H1 (cell line): ENCODE results near the gene BNC2. TPM values are rescaled to one million over a fixed set of nuclear protein-coding genes. Genes with fewer than 3 reads are reported as not detected.

ENCODE experiments used
- CTCF ChIA-PET: fragments of 300-600 bp; sonication (Branson Sonifier 250); formaldehyde crosslinking; loops from one replicate; lab custom pipeline; 2021; ENCODE audit not compliant: partially characterized antibody; lab: Charles Lee
- POLR2A ChIA-PET: fragments of 300-600 bp; sonication (Branson Sonifier 250); formaldehyde crosslinking; loops from one replicate; lab custom pipeline; 2021; ENCODE audit warnings: inconsistent platforms; ENCODE audit not compliant: partially characterized antibody; lab: Charles Lee
- DNase-seq, 2 experiments: peaks; one replicate each; pipeline versions ENCODE4 v3.0.0 to v3.0.0-alpha.2; 2010 to 2022; ENCODE audit warnings: low spot score in 2 of 2, low read depth in 1 of 2, mixed read lengths in 1 of 2
- FAIRE-seq: peaks from 2 replicates; lab custom pipeline; 2011; peaks lifted over from hg19 to GRCh38; lab: Jason Lieb, UNC
- H2AFZ ChIP-seq: 2 replicates; pipeline ENCODE4 v1.8.1; 2012; ENCODE audit warnings: low read length, inconsistent platforms
- H2AK5ac ChIP-seq: 2 replicates; pipeline ENCODE4 v1.6.1; 2013; ENCODE audit warnings: low read depth, low read length
- H2BK120ac ChIP-seq: replicated peaks from 2 replicates; pipeline ENCODE3; 2013; ENCODE audit warnings: low read depth, low read length, inconsistent platforms
- H2BK12ac ChIP-seq: 2 replicates; pipeline ENCODE4 v1.6.1; 2013; ENCODE audit warnings: low read depth, low read length
- H2BK15ac ChIP-seq: 2 replicates; pipeline ENCODE4 v1.6.1; 2013; ENCODE audit warnings: low read length
- H2BK20ac ChIP-seq: 2 replicates; pipeline ENCODE4 v1.6.1; 2013; ENCODE audit warnings: low read length
- H2BK5ac ChIP-seq: 2 replicates; pipeline ENCODE4 v1.6.1; 2013; ENCODE audit warnings: low read depth, low read length
- H3K14ac ChIP-seq: 2 replicates; pipeline ENCODE4 v1.6.1; 2013; ENCODE audit warnings: inconsistent platforms; ENCODE audit not compliant: insufficient read length
- H3K18ac ChIP-seq: 2 replicates; pipeline ENCODE4 v1.6.1; 2013; ENCODE audit warnings: low read length; ENCODE audit errors: extremely low read depth
- H3K23ac ChIP-seq: 2 replicates; pipeline ENCODE4 v1.6.1; 2013; ENCODE audit warnings: inconsistent platforms; ENCODE audit not compliant: insufficient read length
- H3K23me2 ChIP-seq: 2 replicates; pipeline ENCODE4 v1.6.1; 2013; ENCODE audit warnings: low read depth, low read length
- H3K27ac ChIP-seq: 2 replicates; pipeline ENCODE4 v1.6.1; 2011; ENCODE audit warnings: low read depth, low read length, inconsistent platforms
- H3K27me3 ChIP-seq, 4 experiments: replicated peaks in 1 of 4; 1 replicate in 1 of 4; 2 replicates in 3 of 4; pipeline versions ENCODE4 v1.6.1 to v1.8.1; 2011 to 2013; ENCODE audit warnings: low read length in 3 of 4, mild to moderate bottlenecking in 3 of 4, inconsistent platforms in 2 of 4, mixed read lengths in 2 of 4, moderate library complexity in 1 of 4; ENCODE audit not compliant: control insufficient read depth in 3 of 4, insufficient read depth in 3 of 4; ENCODE audit errors: extremely low read depth in 1 of 4
- H3K36me3 ChIP-seq, 4 experiments: 2 replicates each; pipeline versions ENCODE4 v1.6.1 to v1.8.1; 2011 to 2013; ENCODE audit warnings: mild to moderate bottlenecking in 4 of 4, low read length in 3 of 4, moderate library complexity in 2 of 4, control low read depth in 1 of 4, inconsistent platforms in 1 of 4; ENCODE audit not compliant: insufficient read depth in 4 of 4, control insufficient read depth in 2 of 4
- H3K4ac ChIP-seq: replicated peaks from 2 replicates; pipeline ENCODE3; 2013; ENCODE audit warnings: low read length, low read depth, mixed read lengths, inconsistent platforms; ENCODE audit not compliant: insufficient read length
- H3K4me1 ChIP-seq, 4 experiments: replicated peaks in 1 of 4; 1 replicate in 1 of 4; 2 replicates in 3 of 4; pipeline versions ENCODE4 v1.6.1 to v1.8.1; 2011 to 2013; ENCODE audit warnings: low read length in 3 of 4, inconsistent platforms in 2 of 4, mixed read lengths in 1 of 4; ENCODE audit not compliant: insufficient read depth in 4 of 4, control insufficient read depth in 3 of 4
- H3K4me2 ChIP-seq, 2 experiments: 2 replicates each; pipeline versions ENCODE4 v1.6.1 to v1.8.1; 2011 to 2013; ENCODE audit warnings: low read depth in 2 of 2, low read length in 2 of 2, control low read depth in 1 of 2, inconsistent platforms in 1 of 2, mild to moderate bottlenecking in 1 of 2; ENCODE audit not compliant: insufficient read depth in 1 of 2
- H3K4me3 ChIP-seq, 4 experiments: fragments of 200-600, 300-600 bp in 1 of 4; sonication (generic), shearing (Covaris generic), sonication (Bioruptor Twin) in 1 of 4; 2 replicates each; pipeline versions ENCODE4 v1.5.1 to v1.8.1; 2011 to 2016; ENCODE audit warnings: low read length in 4 of 4, low read depth in 3 of 4, control low read depth in 2 of 4, inconsistent platforms in 2 of 4, mild to moderate bottlenecking in 2 of 4, mixed read lengths in 1 of 4, moderate library complexity in 1 of 4; ENCODE audit not compliant: insufficient read depth in 2 of 4; ENCODE audit errors: extremely low read depth in 1 of 4
- H3K56ac ChIP-seq: replicated peaks from 2 replicates; pipeline ENCODE3; 2013; ENCODE audit warnings: low read depth, mild to moderate bottlenecking, mixed read lengths, low read length, inconsistent platforms; ENCODE audit not compliant: insufficient read length
- H3K79me1 ChIP-seq: 2 replicates; pipeline ENCODE4 v1.6.1; 2013; ENCODE audit warnings: low read depth, low read length, control low read depth
- H3K79me2 ChIP-seq, 2 experiments: 2 replicates each; pipeline versions ENCODE4 v1.6.1 to v1.8.1; 2012 to 2013; ENCODE audit warnings: low read length in 2 of 2, mild to moderate bottlenecking in 2 of 2, inconsistent platforms in 1 of 2; ENCODE audit not compliant: insufficient read depth in 2 of 2, control insufficient read depth in 1 of 2
- H3K9ac ChIP-seq, 4 experiments: replicated peaks in 1 of 4; 1 replicate in 1 of 4; 2 replicates in 3 of 4; pipeline versions ENCODE4 v1.6.1 to v1.8.1; 2011 to 2013; ENCODE audit warnings: low read depth in 3 of 4, low read length in 3 of 4, control low read depth in 2 of 4, mild to moderate bottlenecking in 2 of 4, moderate library complexity in 2 of 4, inconsistent platforms in 1 of 4; ENCODE audit errors: extremely low read depth in 1 of 4
- H3K9me3 ChIP-seq, 2 experiments: 2 replicates each; pipeline versions ENCODE4 v1.6.1 to v1.8.1; 2012 to 2013; ENCODE audit warnings: mild to moderate bottlenecking in 2 of 2, moderate library complexity in 2 of 2, control low read depth in 1 of 2, inconsistent platforms in 1 of 2, low read depth in 1 of 2, low read length in 1 of 2, mixed read lengths in 1 of 2; ENCODE audit not compliant: insufficient read depth in 2 of 2
- H4K20me1 ChIP-seq, 2 experiments: replicated peaks in 1 of 2; 2 replicates each; pipeline versions ENCODE3 to v1.8.1; 2011 to 2013; ENCODE audit warnings: inconsistent platforms in 2 of 2, low read length in 2 of 2, mild to moderate bottlenecking in 1 of 2; ENCODE audit not compliant: insufficient read depth in 2 of 2, control insufficient read depth in 1 of 2
- H4K5ac ChIP-seq: 2 replicates; pipeline ENCODE4 v1.6.1; 2013; ENCODE audit warnings: low read length, low read depth, mixed read lengths, inconsistent platforms; ENCODE audit not compliant: insufficient read length
- H4K8ac ChIP-seq: 2 replicates; pipeline ENCODE4 v1.8.0; 2013; ENCODE audit warnings: mild to moderate bottlenecking, moderate library complexity, low read length, inconsistent platforms; ENCODE audit not compliant: insufficient read depth; ENCODE audit errors: extremely low read depth
- H4K91ac ChIP-seq: replicated peaks from 2 replicates; pipeline ENCODE3; 2013; ENCODE audit warnings: low read length, mixed read lengths, inconsistent platforms; ENCODE audit not compliant: insufficient read length
- HDAC2 ChIP-seq, 2 experiments: fragments of 300-600 bp in 1 of 2; sonication (generic) in 1 of 2; IDR thresholded peaks; 2 replicates each; pipeline ENCODE4 v1.6.1; 2011 to 2012; ENCODE audit warnings: low read depth in 2 of 2, low read length in 2 of 2, mild to moderate bottlenecking in 2 of 2, moderate library complexity in 2 of 2, borderline replicate concordance in 1 of 2, inconsistent platforms in 1 of 2
- JUN ChIP-seq: IDR thresholded peaks from 2 replicates; pipeline ENCODE4 v1.6.1; 2011; ENCODE audit warnings: low read depth, mild to moderate bottlenecking, improper control_type of control experiment, low read length
- PHF8 ChIP-seq: fragments of 200-600 bp; sonication (generic); conservative IDR thresholded peaks from 2 replicates; pipeline ENCODE4 v1.7.1; 2012; ENCODE audit warnings: low read depth, mild to moderate bottlenecking, inconsistent platforms, low read length, moderate library complexity
- SP1 ChIP-seq: IDR thresholded peaks from 2 replicates; pipeline ENCODE4 v1.6.1; 2011; ENCODE audit warnings: low read depth, low read length
- SUZ12 ChIP-seq: fragments of 200-600 bp; sonication (generic); IDR thresholded peaks from 2 replicates; pipeline ENCODE4 v1.6.1; 2012; ENCODE audit warnings: mild to moderate bottlenecking, inconsistent platforms, low read length, moderate library complexity, mixed read lengths
- TAF7 ChIP-seq: optimal IDR thresholded peaks from 2 replicates; pipeline ENCODE3; 2011; ENCODE audit warnings: low read depth, mild to moderate bottlenecking, inconsistent platforms, low read length, moderate library complexity, borderline replicate concordance
- YY1 ChIP-seq: IDR thresholded peaks from 2 replicates; pipeline ENCODE4 v1.6.1; 2011; ENCODE audit warnings: low read depth, mild to moderate bottlenecking, low read length
- WGBS, 2 experiments: shearing (Covaris generic) in 1 of 2; methylation state at CpG; one replicate each; pipeline versions ENCODE4 v1.1.6 to v1.1.7; 2013 to 2015; ENCODE audit warnings: low lambda C conversion rate in 2 of 2, mixed read lengths in 2 of 2, inconsistent platforms in 1 of 2, low coverage in 1 of 2, missing lambda C conversion rate in 1 of 2; ENCODE audit not compliant: insufficient replicate concordance in 2 of 2, insufficient coverage in 1 of 2, insufficient read length in 1 of 2; ENCODE audit errors: extremely low coverage in 1 of 2, missing lambda C conversion rate in 1 of 2; 5-methylcytosine and 5-hydroxymethylcytosine counted together
- polyA plus RNA-seq, 7 experiments: library from polyadenylated mRNA; depleted of rRNA in 3 of 7; stranded (reverse) in 5 of 7; unstranded in 2 of 7; fragments of >200 nt in 5 of 7; fragments of 200-250 nt in 2 of 7; gene quantifications; 1 replicate in 5 of 7; 2 replicates in 1 of 7; 4 replicates in 1 of 7; pipeline versions ENCODE4 v1.2.1 to v1.2.3, GENCODE V29; 2011 to 2013; ENCODE audit warnings: missing spikeins in 2 of 7, mixed read lengths in 2 of 7
- total RNA-seq: library from RNA; stranded (reverse); fragmentation: NEBNext Ultra II Directional; extraction: Animal tissue kit (Norgen Biotek cat#: 25700); gene quantifications from 2 replicates; pipeline ENCODE4 v1.2.1, GENCODE V29; 2021

The BNC2 gene
- total and polyA plus RNA-seq, 2 of the 8 experiments (the other 6 are each of a cell fraction or from before 2014, with no cell fraction given), result 16.0 to 26.8 TPM

- H3K56ac ChIP-seq, result no peak overlapping the region
- H2BK20ac ChIP-seq, result no peak overlapping the region
- H3K18ac ChIP-seq, result no peak overlapping the region; the same call in 1 of the 2 replicates
- H2AFZ ChIP-seq, result no peak overlapping the region
- H3K4me2 ChIP-seq, result no peak overlapping the region
- H3K14ac ChIP-seq, result no peak overlapping the region
- FAIRE-seq, result no peak
- WGBS, 2 experiments, result 83% methylated on average over 3 of the region's 3 CpGs; no CpG with 5 or more reads in 1 of the 2 experiments
- peaks cover 0 to 19% (median 6%) of the 10 kb centered on the region in 4 experiments; a peak in 3 of 7 replicates for H3K4me1 ChIP-seq
- no peak overlapping the region for H3K23ac ChIP-seq
- H3K9me3 ChIP-seq, result no peaks in the 10 kb centered on the region
- no peak overlapping the region for H4K91ac ChIP-seq
- H3K9ac ChIP-seq, result no peak overlapping the region
- 0 out of 2 replicates have a peak overlapping the region, but pooled peaks have one; percentile 2 for H3K27ac ChIP-seq
- H2AK5ac ChIP-seq, result no peak overlapping the region
- H3K27me3 ChIP-seq, result no peaks in the 10 kb centered on the region
- no peak overlapping the region for H2BK15ac ChIP-seq
- no peak overlapping the region for H4K5ac ChIP-seq
- no peak overlapping the region for H3K4ac ChIP-seq
- H3K79me2 ChIP-seq, result 0 out of 4 replicates have a peak, but pooled peaks cover 0 to 3% of the 10 kb centered on the region in 2 experiments
- no peaks in the 10 kb centered on the region for H3K23me2 ChIP-seq
- CTCF ChIA-PET, result interaction anchor here (0.7 to 2.2 kb wide), 8 partner anchors 8 to 487 kb away, joined by 3 to 5 read pairs (median 4); no protein-coding TSS in a partner anchor
- DNase-seq, result no peak
- POLR2A ChIA-PET, result no interaction called here
- H3K36me3 ChIP-seq, result no peaks in the 10 kb centered on the region
- H3K79me1 ChIP-seq, result no peaks in the 10 kb centered on the region
- no peak overlapping the region for H2BK12ac ChIP-seq
- no peaks in the 10 kb centered on the region for H4K20me1 ChIP-seq
- H4K8ac ChIP-seq, result no peak overlapping the region
- no peak overlapping the region for H2BK120ac ChIP-seq
- no peak overlapping the region for H2BK5ac ChIP-seq
- no peak overlapping the region for H3K4me3 ChIP-seq
- TF ChIP-seq YY1, result no peak
- no peak for TF ChIP-seq HDAC2 (IDR thresholded peaks at IDR 0.05; ENCODE audit: borderline replicate concordance in 1 of 2, low read depth in 2 of 2, low read length in 2 of 2)
- TF ChIP-seq PHF8, result no peak
- TF ChIP-seq JUN, result no peak
- TF ChIP-seq SUZ12, result no peak
- no peak for TF ChIP-seq TAF7
- no peak for TF ChIP-seq SP1
Observed at GRCh38 chr9:16575986-16576245, 294.6 kb downstream of the BNC2 start.
